NCI-H82 (cell line): Measurements from ENCODE around the gene TBR1.
A peak's percentile ranks its signal among the peaks of the same experiment; 100 is the strongest.

ENCODE experiments used
- DNase-seq: peaks from one replicate; lab custom pipeline; 2025; lab: John Stamatoyannopoulos, UW

Gene TBR1

DNA sequence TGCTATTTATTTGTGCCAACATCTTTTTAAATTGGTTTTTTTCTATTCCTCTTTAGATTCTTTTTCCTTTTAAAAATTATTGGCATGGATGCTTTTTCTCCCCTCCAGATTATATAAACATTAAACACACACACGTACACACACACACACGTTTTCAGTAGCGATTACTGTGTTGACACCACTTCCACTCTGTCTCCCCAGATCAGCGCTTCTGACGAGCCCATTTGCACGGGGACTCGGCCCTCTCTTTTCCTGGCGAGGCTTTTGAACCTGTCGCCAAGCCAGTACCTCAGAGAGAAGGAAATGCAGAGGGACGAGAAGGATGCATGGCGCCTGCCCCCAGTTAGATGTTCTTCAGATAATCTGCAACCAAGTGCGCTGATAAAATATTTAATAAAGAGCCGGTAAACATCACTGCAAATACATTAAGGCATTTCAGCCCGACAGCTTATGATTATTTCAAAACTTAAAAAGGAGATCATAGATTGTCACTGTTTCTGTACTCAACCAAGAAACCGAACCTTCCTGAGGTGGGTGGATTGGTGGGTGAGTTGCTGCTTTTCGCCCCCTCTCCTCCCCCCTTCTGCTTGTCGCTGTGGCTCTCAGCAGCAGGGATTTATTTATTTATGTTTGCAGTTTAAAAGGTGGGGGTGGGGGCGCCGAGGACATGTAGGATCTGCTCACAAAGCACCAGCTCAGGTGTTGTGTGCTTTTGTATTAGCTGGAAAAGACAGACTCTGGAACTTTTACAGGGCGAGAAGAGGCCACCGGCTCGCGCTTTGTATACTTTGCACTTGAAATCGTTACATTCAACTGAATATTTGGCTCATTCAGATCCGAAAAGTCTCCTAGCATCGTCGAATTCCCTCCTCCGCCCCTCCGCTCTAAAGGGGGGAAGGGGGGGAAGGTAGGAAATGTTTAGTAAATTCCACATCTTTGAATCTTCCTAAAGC is 787 bp upstream of the TBR1 start:
- peak; percentile 60 for DNase-seq

DNA sequence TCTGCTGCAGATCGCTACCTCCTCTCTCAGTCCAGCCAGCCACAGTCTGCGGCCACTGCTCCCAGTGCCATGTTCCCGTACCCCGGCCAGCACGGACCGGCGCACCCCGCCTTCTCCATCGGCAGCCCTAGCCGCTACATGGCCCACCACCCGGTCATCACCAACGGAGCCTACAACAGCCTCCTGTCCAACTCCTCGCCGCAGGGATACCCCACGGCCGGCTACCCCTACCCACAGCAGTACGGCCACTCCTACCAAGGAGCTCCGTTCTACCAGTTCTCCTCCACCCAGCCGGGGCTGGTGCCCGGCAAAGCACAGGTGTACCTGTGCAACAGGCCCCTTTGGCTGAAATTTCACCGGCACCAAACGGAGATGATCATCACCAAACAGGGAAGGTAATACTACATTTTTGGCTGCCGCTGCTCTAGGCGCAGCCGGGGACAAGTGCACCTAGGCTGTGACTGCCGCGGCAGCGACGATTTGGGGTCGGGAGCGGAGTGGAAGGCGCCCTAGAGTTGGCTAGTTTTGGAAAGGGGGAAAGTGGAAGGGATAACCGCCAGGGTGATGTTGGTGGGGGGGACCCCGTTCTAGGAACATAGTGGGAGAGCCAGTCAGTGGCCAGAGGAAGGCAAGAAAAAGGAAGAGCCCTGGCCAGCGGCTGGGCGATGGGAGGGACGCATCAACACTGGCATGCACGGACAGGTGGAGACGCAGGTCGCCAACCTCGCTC is 776 bp downstream of the TBR1 start:
- peak; percentile 41 for DNase-seq

DNA sequence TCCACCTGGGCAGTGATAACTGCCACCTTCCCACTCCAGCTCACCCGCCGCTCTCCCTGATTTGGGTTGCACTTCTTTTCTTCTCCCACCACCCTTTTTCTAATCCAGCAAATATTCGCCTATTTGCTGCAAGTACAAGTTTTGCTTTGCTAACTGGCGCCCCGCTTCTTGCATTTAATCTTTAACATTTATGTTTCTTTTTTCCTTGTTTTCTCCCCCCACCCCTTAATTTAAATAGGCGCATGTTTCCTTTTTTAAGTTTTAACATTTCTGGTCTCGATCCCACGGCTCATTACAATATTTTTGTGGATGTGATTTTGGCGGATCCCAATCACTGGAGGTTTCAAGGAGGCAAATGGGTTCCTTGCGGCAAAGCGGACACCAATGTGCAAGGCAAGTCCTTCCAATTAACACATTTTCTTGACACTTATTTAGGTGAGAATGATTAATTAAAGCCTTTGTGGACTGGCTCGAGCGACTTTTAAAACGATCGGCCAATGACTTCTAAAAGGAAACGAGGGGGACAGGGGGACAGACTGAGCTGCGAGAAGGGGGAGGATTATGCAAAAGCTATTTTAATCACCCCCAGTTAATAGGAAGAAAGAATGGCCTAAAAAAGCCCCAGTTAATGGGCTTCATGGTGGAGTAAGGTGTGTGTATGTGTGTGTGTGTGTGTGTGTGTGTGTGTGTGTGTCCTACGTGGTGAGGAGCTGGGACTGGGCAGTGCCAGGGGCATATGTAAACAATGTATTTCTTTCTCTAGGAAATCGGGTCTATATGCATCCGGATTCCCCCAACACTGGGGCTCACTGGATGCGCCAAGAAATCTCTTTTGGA is 1.6 kb downstream of the TBR1 start:
- peak; percentile 42 for DNase-seq

DNA sequence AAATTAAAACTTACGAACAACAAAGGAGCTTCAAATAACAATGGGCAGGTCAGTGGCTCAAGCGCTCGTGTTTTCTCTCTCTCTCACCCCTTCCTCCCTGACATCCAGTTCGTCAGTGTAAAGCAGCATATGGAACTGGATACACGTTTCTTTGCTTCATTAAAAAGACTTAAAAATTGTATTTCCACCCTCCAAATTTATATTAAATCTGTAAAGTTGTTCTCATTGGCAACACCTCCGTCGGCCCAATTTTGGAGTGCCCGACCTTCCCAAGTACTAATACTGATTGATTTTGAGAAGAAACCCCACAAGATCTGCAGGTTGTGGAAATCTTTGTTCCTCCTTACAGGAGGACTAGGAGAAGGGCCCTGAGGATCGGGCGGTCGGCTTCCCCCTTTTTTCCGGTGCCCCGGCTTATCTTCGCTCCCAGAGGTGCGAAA is 2.2 kb downstream of the TBR1 start:
- DNase-seq = peak; percentile 52

DNA sequence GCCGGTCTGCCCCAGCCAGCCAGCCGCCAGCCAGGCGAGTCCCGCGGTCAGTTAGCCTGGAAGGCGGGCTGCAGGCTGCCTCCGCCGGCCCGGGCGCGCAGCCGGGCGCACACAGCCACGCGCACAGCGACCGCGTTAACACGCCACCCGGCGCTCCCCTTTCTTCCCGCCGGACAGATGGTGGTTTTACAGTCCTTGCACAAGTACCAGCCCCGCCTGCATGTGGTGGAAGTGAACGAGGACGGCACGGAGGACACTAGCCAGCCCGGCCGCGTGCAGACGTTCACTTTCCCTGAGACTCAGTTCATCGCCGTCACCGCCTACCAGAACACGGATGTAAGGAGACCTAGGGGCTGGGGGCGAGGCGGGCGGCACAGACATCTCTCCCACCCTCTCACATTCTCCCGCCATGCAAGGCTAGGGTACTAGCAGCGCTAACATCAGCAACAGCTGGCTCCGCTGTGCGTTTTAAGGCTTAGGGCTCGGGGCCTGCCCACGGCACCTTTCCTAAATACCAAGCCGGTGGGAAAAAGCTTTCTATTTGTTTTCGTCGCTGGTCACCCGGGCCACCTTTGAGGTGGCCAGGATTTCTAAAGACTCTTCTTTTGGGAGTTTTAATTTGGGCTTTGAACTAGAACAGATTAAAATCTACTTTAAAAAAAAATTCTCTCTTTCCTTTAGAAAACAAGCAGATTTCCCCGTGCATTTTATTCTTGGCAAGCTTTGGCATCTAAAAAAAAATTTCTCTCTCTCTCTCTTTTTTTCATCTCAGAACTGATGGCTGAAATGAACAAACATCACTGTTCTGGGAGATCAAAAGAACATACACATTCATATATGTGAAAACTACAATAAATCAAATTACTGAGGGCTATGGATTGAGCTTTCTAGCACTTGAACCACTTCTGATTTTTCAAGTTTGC is 2.9 kb downstream of the TBR1 start:
- DNase-seq = peak; percentile 87

DNA sequence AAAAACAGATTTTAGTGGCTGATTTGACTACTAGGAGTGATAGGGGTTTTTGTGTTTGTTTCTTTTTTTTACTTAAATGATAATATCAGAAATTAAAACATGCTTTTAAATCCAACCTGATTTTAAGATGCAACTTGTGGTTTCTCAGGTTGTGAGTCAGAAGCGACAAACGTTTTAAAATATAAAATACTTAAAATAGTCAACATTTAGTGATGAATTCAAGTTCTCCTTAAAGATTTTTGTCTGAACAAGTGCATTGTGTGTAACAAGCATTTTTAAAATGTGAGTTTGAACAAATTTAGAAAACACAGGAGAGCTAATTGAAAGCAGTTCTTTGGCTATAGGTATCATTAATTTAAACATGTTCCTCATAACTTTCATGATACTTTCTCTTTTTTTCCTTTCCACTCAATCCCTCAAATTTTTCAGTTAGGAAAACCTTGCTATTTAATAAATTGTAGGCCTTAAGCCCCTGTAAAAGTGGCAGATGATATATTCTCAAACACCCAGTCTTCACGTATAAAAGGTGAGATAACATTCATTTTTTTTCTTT is 3.6 kb downstream of the TBR1 start:
- no peak for DNase-seq

DNA sequence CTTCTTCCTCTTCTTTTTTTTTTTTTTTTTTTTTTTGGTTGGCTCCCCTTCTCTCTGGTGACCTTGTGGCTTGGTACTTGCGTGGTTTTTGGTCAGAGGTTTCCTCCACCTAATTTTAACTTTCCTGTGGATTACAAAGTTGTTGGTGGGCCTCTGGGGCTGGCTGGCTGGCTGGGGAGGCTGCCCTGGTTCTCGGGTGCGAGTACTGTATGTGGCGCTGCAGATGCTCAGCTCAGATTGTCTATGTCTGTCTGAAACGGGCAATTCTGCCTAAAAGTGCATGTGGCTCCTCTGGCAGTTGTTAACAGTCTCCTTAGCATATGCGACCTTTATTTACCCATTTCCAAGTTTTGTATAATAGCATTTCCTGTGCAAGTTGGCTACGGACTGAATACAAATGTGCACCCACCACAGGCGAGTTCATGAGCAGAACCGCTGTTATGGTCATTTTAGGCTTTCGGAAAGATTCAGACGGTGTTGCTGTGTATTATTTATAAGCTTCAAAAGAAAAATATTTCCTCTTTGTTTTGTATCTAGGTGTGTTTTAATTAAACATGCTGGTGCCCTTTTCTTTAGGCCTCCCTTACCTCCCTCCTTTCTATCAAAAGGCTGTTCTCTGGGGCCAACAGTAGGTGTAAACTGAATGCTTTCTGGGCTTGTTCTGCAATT is 4.4 kb downstream of the TBR1 start:
- no peak for DNase-seq

DNA sequence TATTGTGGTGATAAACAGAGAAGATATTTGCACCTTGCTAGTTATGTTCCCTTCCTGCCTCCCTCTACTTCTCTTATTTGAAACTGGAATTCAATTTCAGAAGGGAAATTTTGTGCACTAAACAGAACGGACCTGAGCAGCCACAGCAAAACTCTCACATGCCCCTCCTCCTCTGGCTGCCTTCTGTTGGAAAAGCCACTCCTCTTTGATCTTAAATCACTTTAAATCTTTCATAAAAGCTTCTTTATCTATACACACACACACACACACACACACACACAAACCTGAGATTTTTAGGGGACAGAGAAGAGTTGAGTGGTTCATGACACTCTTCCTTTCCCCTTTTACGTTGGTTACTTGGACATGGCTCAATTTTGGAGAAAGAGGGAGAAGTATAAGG is 5.6 kb downstream of the TBR1 start:
- DNase-seq = peak; percentile 58

DNA sequence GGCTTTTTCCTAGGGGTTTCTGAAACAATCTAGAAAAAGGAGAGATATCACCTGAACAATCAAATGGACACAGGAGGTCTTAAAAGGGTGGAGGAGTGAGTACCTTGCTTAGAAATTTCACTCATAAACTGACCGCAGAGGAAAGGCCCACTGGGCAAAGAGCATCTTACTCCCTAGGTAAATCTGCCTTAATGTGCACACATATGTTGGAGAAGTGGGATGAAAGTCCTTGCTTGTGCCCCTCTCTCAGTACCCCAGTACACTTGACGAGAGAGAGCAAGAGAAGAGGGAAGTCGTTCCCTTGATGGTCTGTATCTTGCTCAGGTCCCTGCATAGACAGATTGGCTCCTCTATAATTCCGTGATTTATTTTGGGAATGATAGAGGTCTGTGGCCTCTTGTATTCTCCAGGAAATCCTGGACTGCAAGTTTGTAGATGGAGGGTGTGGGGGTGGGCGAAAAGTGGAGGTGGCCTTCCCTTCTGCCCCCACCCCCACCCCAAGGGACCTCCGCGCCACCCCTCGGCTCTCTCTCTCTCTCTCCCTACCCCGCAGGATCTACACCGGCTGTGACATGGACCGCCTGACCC is 6.8 kb downstream of the TBR1 start:
- DNase-seq = no peak

DNA sequence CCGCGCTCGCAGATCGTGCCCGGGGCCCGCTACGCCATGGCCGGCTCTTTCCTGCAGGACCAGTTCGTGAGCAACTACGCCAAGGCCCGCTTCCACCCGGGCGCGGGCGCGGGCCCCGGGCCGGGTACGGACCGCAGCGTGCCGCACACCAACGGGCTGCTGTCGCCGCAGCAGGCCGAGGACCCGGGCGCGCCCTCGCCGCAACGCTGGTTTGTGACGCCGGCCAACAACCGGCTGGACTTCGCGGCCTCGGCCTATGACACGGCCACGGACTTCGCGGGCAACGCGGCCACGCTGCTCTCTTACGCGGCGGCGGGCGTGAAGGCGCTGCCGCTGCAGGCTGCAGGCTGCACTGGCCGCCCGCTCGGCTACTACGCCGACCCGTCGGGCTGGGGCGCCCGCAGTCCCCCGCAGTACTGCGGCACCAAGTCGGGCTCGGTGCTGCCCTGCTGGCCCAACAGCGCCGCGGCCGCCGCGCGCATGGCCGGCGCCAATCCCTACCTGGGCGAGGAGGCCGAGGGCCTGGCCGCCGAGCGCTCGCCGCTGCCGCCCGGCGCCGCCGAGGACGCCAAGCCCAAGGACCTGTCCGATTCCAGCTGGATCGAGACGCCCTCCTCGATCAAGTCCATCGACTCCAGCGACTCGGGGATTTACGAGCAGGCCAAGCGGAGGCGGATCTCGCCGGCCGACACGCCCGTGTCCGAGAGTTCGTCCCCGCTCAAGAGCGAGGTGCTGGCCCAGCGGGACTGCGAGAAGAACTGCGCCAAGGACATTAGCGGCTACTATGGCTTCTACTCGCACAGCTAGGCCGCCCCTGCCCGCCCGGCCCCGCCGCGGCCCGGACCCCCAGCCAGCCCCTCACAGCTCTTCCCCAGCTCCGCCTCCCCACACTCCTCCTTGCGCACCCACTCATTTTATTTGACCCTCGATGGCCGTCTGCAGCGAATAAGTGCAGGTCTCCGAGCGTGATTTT is 7.6 kb downstream of the TBR1 start:
- no peak for DNase-seq

DNA sequence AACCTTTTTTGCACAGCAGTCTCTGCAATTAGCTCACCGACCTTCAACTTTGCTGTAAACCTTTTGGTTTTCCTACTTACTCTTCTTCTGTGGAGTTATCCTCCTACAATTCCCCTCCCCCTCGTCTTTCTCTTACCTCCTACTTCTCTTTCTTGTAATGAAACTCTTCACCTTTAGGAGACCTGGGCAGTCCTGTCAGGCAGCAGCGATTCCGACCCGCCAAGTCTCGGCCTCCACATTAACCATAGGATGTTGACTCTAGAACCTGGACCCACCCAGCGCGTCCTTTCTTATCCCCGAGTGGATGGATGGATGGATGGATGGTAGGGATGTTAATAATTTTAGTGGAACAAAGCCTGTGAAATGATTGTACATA is 8.3 kb downstream of the TBR1 start:
- DNase-seq = no peak

DNA sequence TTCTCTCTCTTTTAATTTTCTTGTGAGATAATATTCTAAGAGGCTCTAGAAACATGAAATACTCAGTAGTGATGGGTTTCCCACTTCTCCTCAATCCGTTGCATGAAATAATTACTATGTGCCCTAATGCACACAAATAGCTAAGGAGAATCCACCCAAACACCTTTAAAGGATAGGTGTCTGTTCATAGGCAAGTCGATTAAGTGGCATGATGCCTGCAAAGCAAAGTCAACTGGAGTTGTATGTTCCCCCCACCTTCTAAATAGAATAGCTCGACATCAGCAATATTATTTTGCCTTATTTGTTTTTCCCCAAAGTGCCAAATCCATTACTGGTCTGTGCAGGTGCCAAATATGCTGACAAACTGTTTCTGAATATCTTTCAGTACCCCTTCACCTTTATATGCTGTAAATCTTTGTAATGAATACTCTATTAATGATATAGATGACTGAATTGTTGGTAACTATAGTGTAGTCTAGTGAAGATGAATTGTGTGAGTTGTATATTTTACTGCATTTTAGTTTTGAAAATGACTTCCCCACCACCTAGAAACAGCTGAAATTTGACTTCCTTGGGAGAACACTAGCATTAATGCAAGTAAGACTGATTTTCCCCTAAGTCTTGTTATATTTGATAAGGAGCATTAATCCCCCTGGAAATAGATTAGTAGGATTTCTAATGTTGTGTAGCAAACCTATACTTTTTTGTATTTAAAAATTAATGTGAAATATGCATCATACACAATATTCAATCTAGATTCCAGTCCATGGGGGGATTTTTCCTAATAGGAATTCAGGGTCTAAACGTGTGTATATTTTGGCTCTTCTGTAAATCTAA is 9.0 kb downstream of the TBR1 start:
- DNase-seq = no peak

DNA sequence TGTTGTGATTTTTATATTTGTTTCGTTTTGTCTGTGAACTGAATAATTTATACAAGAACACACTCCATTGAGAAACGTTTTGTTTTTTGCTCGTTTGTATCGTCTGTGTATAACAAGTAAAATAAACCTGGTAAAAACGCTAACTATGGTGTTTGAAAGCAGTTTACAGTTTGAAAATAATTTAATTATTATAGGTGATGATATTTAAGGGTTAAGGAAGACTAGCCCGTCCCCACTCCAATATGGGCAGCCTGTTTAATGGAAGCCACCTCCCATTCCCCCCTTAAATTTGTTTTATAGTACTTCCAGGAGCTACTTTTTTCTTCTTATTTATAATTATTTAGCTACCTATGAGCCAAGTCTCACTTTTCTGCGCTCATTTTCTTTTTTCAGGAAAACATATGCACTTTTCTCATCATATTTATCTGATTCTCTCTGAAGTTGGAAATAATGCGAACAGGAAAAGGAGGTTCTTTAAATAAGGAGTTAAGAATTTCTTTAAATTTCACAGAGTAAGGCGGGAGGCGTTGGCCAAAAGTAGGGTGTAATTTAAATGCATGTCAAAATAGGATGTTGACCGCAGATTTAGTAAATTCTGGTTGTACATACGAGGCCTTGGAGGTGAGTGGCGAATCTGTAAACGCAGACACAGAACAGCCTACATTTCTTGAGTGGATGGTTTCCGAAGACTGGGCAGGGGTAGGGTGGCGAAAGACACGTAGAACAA is 9.8 kb downstream of the TBR1 start:
- DNase-seq = no peak

DNA sequence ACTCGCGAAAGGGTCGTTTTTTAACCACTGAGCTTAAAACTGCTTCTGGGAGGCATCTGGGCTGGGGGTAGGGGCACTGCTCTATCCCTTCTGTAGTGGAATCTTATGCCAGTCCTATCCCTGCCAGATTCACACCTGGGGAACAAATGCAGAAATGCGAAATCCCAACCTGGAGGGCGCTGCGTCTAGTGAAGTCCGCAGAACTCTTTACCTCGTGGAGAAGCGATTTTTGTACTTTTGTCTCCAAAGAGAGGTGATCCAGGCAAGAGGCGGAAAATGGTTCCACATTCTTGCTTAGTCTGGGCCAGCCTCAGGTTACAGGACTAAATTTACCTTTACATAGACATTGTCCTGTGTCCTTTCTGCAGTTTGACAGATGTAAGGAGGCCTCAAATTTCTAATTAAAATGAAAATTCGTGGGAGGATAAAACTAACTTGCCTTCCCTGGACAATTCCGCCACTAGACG is 10.4 kb downstream of the TBR1 start:
- DNase-seq = no peak

DNA sequence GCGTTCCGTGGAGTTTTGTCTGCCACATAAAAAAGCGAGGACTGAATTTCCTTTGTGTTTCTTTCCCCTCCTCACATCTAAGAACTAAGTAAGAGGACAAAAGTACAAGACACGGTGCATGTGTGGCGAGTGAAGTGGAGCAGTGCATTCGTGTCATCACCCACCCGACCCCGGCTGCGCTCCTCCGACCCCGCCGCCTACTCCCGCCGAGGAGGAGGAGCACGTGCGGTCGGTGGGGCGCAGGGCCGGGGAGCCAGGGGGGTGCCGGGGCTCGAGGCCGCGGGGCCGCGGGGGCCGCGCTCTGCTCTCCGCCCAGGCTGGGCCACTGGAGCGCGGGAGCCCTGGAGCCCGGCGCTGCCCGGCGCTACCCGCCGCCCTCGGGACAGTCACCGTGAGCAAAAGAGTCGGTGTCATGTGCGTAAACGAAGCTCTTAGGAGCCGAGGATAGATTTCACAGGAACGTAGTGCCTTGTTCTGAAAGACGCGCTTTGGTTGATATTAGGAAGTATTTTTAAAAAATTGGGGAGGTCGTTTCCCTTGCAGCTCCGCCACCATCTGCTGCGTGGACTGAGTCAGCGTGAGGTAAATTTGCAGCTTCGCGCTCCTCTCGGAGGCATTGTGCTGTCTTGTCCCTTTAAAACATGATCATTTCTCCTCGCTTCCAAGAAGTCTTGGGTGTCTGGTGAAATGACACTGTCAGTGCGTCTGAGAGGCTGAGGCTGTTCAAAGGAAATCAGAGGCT is 11.0 kb downstream of the TBR1 start:
- no peak for DNase-seq
